Measurements from ENCODE around the gene TUG1.

TUG1 gene

DNA sequence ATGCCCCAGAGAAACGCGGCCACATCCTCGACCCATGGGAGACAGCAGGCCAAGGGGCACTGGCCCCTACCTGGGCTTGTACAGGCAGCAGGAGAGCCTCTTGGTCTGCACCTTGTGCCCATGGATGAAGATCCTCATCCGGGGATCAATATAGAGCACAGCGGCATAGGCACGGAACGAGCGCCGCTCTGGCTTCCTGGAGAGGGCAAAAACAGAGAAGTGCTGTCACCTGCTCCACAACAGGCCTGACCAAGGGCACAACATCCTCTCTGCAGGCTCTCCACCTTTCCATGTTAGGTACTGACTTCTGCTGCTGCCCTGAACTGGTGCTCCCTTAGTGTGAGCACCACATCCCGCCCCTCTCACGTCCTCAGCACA is 27.7 kb upstream of the TUG1 start:
- no peak overlapping the region for H3K27ac Mint-ChIP-seq

DNA sequence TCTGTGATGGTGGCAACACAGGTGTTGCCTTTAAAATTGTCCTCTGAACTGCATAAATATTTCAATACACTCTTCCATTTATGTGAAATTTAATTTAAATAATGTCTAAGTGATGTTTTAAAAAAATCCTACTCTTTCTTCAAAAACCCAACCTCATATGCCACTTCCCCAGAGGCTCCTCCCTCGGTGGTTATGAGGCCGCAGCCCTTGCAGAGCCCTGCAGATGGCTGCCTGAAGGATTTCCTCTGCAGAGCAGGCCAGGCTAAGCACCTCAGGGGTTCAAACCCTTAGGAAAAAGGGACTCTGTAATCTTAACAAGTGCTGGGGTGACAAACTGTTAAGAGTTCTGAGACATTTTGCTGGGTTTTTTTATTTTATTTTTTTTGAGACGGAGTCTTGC is 25.7 kb upstream of the TUG1 start:
- H3K27me3 Mint-ChIP-seq (ENCODE audit: low read depth): no peaks in the 10 kb centered on the region
- TF ChIP-seq, protein P1, sequence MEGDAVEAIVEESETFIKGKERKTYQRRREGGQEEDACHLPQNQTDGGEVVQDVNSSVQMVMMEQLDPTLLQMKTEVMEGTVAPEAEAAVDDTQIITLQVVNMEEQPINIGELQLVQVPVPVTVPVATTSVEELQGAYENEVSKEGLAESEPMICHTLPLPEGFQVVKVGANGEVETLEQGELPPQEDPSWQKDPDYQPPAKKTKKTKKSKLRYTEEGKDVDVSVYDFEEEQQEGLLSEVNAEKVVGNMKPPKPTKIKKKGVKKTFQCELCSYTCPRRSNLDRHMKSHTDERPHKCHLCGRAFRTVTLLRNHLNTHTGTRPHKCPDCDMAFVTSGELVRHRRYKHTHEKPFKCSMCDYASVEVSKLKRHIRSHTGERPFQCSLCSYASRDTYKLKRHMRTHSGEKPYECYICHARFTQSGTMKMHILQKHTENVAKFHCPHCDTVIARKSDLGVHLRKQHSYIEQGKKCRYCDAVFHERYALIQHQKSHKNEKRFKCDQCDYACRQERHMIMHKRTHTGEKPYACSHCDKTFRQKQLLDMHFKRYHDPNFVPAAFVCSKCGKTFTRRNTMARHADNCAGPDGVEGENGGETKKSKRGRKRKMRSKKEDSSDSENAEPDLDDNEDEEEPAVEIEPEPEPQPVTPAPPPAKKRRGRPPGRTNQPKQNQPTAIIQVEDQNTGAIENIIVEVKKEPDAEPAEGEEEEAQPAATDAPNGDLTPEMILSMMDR (IDR thresholded peaks at IDR 0.05; ENCODE audit: unreplicated experiment in 3 of 3): no peak
- H3K9me3 Mint-ChIP-seq: no peaks in the 10 kb centered on the region
- H3K27ac Mint-ChIP-seq: no peak overlapping the region
- no peaks in the 10 kb centered on the region for H3K4me1 Mint-ChIP-seq
- peaks cover 71% of the 10 kb centered on the region for H3K36me3 Mint-ChIP-seq (ENCODE audit: low read depth)
- H3K4me3 Mint-ChIP-seq: no peak overlapping the region

More for the DNA sequence above, 27.7 kb upstream of the TUG1 start:
- peaks cover 81% of the 10 kb centered on the region for H3K36me3 Mint-ChIP-seq (ENCODE audit: low read depth)
- TF ChIP-seq, protein P1 (IDR thresholded peaks at IDR 0.05; ENCODE audit: unreplicated experiment in 3 of 3): no peak
- no peaks in the 10 kb centered on the region for H3K9me3 Mint-ChIP-seq
- H3K27me3 Mint-ChIP-seq (ENCODE audit: low read depth): no peaks in the 10 kb centered on the region
- no peak overlapping the region for H3K4me3 Mint-ChIP-seq
- no peaks in the 10 kb centered on the region for H3K4me1 Mint-ChIP-seq

DNA sequence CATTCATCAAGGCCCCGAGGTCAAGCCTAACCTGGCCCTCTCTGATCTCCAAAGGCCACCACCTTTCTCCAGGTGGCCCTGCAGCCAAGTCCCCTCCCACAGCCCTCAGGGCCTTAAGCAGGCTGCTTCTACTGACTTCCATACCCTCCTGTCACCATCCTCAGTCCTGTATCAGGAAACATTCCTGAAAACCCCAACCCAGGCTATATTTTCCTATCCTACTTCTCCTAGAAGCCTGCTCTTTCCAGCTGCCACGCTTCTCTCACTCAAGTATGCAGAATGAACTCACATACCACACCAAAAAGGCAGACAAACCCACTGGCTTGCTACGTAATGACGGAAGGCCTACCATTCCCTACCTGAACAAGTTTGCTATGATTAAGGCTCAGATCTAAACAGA is 24.1 kb upstream of the TUG1 start:
- no peaks in the 10 kb centered on the region for H3K9me3 Mint-ChIP-seq
- peaks cover 67% of the 10 kb centered on the region for H3K36me3 Mint-ChIP-seq (ENCODE audit: low read depth)
- no peaks in the 10 kb centered on the region for H3K27me3 Mint-ChIP-seq (ENCODE audit: low read depth)
- TF ChIP-seq, protein P1 (IDR thresholded peaks at IDR 0.05; ENCODE audit: unreplicated experiment in 3 of 3): no peak
- H3K4me1 Mint-ChIP-seq: no peaks in the 10 kb centered on the region
- no peak overlapping the region for H3K27ac Mint-ChIP-seq
- H3K4me3 Mint-ChIP-seq: no peak overlapping the region

DNA sequence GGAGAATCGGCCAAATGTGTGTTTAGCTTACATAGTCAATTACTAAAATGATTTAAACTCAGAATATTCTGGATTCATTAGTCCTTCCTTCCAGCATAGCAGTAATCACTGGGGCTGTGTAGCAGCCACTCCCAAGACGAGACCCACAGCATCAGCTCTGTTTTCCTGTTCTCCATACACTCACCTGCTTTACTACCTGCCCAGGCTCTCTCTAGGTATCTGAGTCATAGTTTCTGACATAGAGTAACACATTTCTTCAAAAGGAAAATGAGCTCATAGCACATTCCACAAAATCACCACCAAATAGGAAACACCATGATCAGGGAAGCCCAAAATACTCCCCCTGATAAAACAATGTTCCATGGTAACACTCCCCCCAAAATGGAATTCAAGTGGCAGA is 23.4 kb upstream of the TUG1 start:
- TF ChIP-seq, protein P1 (IDR thresholded peaks at IDR 0.05; ENCODE audit: unreplicated experiment in 3 of 3): no peak
- no peaks in the 10 kb centered on the region for H3K4me1 Mint-ChIP-seq
- no peak overlapping the region for H3K4me3 Mint-ChIP-seq
- no peaks in the 10 kb centered on the region for H3K27me3 Mint-ChIP-seq (ENCODE audit: low read depth)
- peaks cover 68% of the 10 kb centered on the region for H3K36me3 Mint-ChIP-seq (ENCODE audit: low read depth)
- H3K27ac Mint-ChIP-seq: no peak overlapping the region
- no peaks in the 10 kb centered on the region for H3K9me3 Mint-ChIP-seq

DNA sequence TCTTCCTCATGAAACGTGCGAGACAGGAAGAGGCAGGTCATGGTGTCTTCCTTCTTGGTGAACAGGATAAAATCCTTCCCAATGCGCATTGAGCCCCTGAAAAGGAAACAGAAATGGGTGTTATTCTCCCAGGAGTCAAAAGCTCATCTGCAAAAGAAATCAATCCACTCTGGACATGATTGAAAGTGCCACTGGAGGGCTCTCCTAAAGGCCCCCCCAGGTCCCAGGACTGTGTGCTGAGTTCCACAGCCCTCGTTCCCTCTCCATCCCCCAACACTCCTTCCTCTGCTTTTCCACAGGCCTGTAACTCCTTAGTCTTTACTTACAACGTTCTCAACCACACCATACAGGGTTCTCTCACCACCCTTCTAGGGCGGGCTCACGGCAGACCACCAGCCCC is 22.7 kb upstream of the TUG1 start:
- H3K4me1 Mint-ChIP-seq: no peaks in the 10 kb centered on the region
- TF ChIP-seq, protein P1 (IDR thresholded peaks at IDR 0.05; ENCODE audit: unreplicated experiment in 3 of 3): no peak
- H3K9me3 Mint-ChIP-seq: no peaks in the 10 kb centered on the region
- H3K36me3 Mint-ChIP-seq (ENCODE audit: low read depth): peaks cover 66% of the 10 kb centered on the region
- H3K27ac Mint-ChIP-seq: no peak overlapping the region
- H3K27me3 Mint-ChIP-seq (ENCODE audit: low read depth): no peaks in the 10 kb centered on the region
- H3K4me3 Mint-ChIP-seq: no peak overlapping the region

DNA sequence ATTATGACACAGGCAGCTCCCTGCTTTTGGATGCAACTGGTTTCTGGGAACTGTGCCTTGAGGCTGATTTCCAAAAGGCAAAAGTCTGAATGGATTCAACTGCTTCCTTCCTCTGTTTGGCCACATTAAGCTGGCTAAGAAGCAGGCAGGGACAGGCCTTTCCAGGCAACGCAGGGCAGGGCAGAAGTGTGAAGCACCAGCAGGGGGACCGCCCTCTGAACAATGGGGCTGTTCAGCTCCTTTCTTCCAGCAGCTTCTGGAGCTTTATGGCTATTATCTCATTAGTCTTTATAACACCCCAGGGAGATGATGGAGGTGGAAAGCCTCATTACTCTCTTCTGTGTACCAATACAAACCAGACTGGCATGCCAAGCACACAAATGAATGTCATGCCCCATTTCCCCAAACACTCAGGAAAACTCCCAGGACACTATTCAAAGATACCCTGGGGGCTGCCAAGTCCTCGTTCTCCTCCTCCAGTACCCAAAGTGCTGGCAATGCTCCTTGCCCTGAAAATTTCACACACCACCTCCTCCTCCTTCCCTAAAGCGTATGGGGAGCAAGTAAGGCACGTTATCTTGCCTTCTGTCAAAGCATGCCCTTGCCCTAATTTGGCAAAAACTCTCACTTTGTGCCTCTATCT is 21.8 kb upstream of the TUG1 start:
- Mint-ChIP-seq H3K27me3 (ENCODE audit: low read depth) (no peaks in the 10 kb centered on the region), H3K36me3 (ENCODE audit: low read depth) (peaks cover 61% of the 10 kb centered on the region), H3K9me3 (no peaks in the 10 kb centered on the region), H3K4me1 (peaks cover under 1% of the 10 kb centered on the region), H3K27ac (no peak overlapping the region), H3K4me3 (no peak overlapping the region)
- TF ChIP-seq, protein P1 (IDR thresholded peaks at IDR 0.05; ENCODE audit: unreplicated experiment in 3 of 3): no peak
